ENCODE measurements around the gene COIL. TPM values are rescaled to one million over a fixed set of nuclear protein-coding genes. Genes with fewer than 3 reads are reported as not detected.
"Not testable (repeated sequence)": the region's sequence is repeated elsewhere in the genome, so short reads cannot be mapped to it uniquely, and the experiment has no call there.

The COIL gene
- polyA plus RNA-seq, 3 donors: 3.0 to 6.6 (median 5.3) TPM

DNA sequence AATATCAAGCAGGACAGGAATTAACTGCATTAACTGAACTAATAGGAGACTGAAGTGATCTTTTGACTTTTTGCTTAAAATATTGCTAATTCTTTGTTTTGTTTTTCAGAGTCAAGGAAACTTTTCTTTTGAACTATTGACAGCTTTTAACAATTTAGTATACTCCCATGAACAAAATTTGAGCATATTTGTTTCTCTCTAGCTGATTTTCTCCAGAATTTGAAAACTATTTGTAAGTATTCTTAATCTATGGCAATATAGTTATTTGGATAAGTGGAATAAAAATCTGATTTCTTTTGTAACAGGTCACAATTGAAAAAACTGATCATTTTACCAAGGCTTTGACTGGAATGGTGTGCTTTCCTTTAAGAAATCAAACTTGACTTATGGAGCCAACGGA, 10.1 kb upstream of the COIL start:
- Histone ChIP-seq H3K4me2 (replicated peaks; ENCODE audit: extremely low read depth, low read length, poor library complexity, severe bottlenecking) (no peak overlapping the region), H3K79me2 (ENCODE audit: insufficient read depth, low read length) (no peaks in the 10 kb centered on the region), H3K9ac (ENCODE audit: insufficient read depth, low read length, poor library complexity, severe bottlenecking) (no peak overlapping the region), H4K20me1 (ENCODE audit: insufficient read depth, low read length) (no peaks in the 10 kb centered on the region), H3K4me1 (ENCODE audit: control insufficient read depth in 1 of 2, insufficient read depth in 2 of 2, low read length in 2 of 2) (no peaks in the 10 kb centered on the region), H2AFZ (ENCODE audit: insufficient read depth, low read depth, low read length, poor library complexity, severe bottlenecking) (no peak overlapping the region), H3K4me3 (replicated peaks in 1 of 3; ENCODE audit: low read depth in 2 of 3, low read length in 3 of 3) (no peak overlapping the region), H3K27ac (ENCODE audit: low read depth in 1 of 2, low read length in 2 of 2) (no peak overlapping the region), H3K9me3 (replicated peaks in 1 of 2; ENCODE audit: control insufficient read depth in 1 of 2, insufficient read depth in 1 of 2, low read length in 2 of 2) (peaks cover 0 to 3% of the 10 kb centered on the region in 2 donors), H3K36me3 (replicated peaks in 1 of 2; ENCODE audit: control insufficient read depth in 1 of 2, insufficient read depth in 2 of 2, low read length in 2 of 2) (no peaks in the 10 kb centered on the region), H3K27me3 (ENCODE audit: control insufficient read depth in 2 of 2, insufficient read depth in 2 of 2, low read length in 2 of 2) (no peaks in the 10 kb centered on the region)
- no CpG with 5 or more reads among the region's 1 CpG for WGBS (ENCODE audit: insufficient coverage)
- H3K4me3 Mint-ChIP-seq: no peak overlapping the region
- H3K36me3 Mint-ChIP-seq: no peaks in the 10 kb centered on the region
- peaks cover 0 to 7% (median 0%) of the 10 kb centered on the region in 7 donors for H3K9me3 Mint-ChIP-seq
- no peak for DNase-seq
- no peaks in the 10 kb centered on the region for H3K4me1 Mint-ChIP-seq
- TF ChIP-seq, protein P1, sequence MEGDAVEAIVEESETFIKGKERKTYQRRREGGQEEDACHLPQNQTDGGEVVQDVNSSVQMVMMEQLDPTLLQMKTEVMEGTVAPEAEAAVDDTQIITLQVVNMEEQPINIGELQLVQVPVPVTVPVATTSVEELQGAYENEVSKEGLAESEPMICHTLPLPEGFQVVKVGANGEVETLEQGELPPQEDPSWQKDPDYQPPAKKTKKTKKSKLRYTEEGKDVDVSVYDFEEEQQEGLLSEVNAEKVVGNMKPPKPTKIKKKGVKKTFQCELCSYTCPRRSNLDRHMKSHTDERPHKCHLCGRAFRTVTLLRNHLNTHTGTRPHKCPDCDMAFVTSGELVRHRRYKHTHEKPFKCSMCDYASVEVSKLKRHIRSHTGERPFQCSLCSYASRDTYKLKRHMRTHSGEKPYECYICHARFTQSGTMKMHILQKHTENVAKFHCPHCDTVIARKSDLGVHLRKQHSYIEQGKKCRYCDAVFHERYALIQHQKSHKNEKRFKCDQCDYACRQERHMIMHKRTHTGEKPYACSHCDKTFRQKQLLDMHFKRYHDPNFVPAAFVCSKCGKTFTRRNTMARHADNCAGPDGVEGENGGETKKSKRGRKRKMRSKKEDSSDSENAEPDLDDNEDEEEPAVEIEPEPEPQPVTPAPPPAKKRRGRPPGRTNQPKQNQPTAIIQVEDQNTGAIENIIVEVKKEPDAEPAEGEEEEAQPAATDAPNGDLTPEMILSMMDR (IDR thresholded peaks at IDR 0.05): no peak
- H3K27ac Mint-ChIP-seq: no peak overlapping the region
- H3K27me3 Mint-ChIP-seq (ENCODE audit: low read depth in 3 of 3): peaks cover 0 to 2% (median 0%) of the 10 kb centered on the region in 3 donors
- intact Hi-C loops (cut with micrococcal nuclease): no loop called here

DNA sequence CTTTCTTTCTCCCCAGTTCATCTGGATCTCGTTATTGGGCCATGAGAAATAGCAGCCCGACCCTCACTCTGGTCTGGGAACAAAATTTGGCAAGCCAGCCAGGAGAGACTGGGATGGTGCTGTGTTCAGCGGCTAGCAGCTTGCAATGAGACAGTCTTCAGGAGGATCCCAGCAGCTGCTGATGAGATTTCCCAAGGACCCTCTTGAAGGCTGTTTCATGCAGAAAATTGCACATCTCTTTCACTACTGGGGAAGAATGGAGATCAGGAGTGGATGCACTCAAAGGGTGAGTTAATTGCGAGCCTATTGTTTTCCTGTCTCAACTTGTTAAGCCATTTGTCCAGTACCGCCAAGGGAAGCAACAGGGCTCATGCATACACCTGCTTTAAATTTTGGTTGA, 5.5 kb upstream of the COIL start:
- no peak overlapping the region for H2AFZ ChIP-seq (ENCODE audit: insufficient read depth, low read depth, low read length, poor library complexity, severe bottlenecking)
- 97% methylated on average over 4 of the region's 5 CpGs for WGBS (ENCODE audit: insufficient coverage)
- intact Hi-C loops (cut with micrococcal nuclease): no loop called here

DNA sequence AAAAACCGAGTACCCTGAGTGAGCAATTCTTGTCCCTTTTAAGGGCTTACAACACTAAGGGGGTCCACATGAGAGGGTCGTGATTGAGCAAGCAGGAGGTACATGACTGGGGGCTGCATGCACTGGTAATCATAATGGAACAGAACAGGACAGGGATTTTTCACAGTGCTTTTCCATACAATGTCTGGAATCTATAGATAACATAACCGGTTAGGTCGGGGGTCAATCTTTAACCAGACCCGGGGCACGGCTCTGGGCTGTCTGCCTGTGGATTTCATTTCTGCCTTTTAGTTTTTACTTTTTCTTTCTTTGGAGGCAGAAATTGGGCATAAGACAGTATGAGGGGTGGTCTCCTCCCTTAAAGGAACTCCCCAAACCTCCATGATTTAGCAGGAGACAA, 4.8 kb upstream of the COIL start:
- H3K27me3 ChIP-seq (ENCODE audit: control insufficient read depth in 2 of 2, insufficient read depth in 2 of 2, low read length in 2 of 2); H3K4me1 ChIP-seq (ENCODE audit: control insufficient read depth in 1 of 2, insufficient read depth in 2 of 2, low read length in 2 of 2); H3K4me3 Mint-ChIP-seq; DNase-seq; H3K27ac Mint-ChIP-seq; H3K4me2 ChIP-seq (replicated peaks; ENCODE audit: extremely low read depth, low read length, poor library complexity, severe bottlenecking); H3K27me3 Mint-ChIP-seq (ENCODE audit: low read depth in 3 of 3); H3K36me3 ChIP-seq (replicated peaks in 1 of 2; ENCODE audit: control insufficient read depth in 1 of 2, insufficient read depth in 2 of 2, low read length in 2 of 2); H3K4me1 Mint-ChIP-seq; H3K9me3 Mint-ChIP-seq; H3K9me3 ChIP-seq (replicated peaks in 1 of 2; ENCODE audit: control insufficient read depth in 1 of 2, insufficient read depth in 1 of 2, low read length in 2 of 2); H3K9ac ChIP-seq (ENCODE audit: insufficient read depth, low read length, poor library complexity, severe bottlenecking); H2AFZ ChIP-seq (ENCODE audit: insufficient read depth, low read depth, low read length, poor library complexity, severe bottlenecking); H4K20me1 ChIP-seq (ENCODE audit: insufficient read depth, low read length); intact Hi-C loops (cut with micrococcal nuclease); H3K27ac ChIP-seq (ENCODE audit: low read depth in 1 of 2, low read length in 2 of 2); H3K79me2 ChIP-seq (ENCODE audit: insufficient read depth, low read length); H3K4me3 ChIP-seq (replicated peaks in 1 of 3; ENCODE audit: low read depth in 2 of 3, low read length in 3 of 3); H3K36me3 Mint-ChIP-seq: not testable (repeated sequence)
- 92% methylated on average over 2 of the region's 6 CpGs for WGBS (ENCODE audit: insufficient coverage)

More for the DNA sequence above, 5.5 kb upstream of the COIL start:
- Mint-ChIP-seq H3K4me1 (no peaks in the 10 kb centered on the region), H3K27me3 (ENCODE audit: low read depth in 3 of 3) (peaks cover 1 to 2% (median 2%) of the 10 kb centered on the region in 3 donors), H3K9me3 (peaks cover 0 to 7% (median 0%) of the 10 kb centered on the region in 7 donors), H3K27ac (no peak overlapping the region), H3K36me3 (no peaks in the 10 kb centered on the region), H3K4me3 (no peak overlapping the region)
- Histone ChIP-seq H3K27me3 (ENCODE audit: control insufficient read depth in 2 of 2, insufficient read depth in 2 of 2, low read length in 2 of 2) (no peaks in the 10 kb centered on the region), H3K79me2 (ENCODE audit: insufficient read depth, low read length) (no peaks in the 10 kb centered on the region), H3K4me2 (replicated peaks; ENCODE audit: extremely low read depth, low read length, poor library complexity, severe bottlenecking) (no peak overlapping the region), H3K4me3 (replicated peaks in 1 of 3; ENCODE audit: low read depth in 2 of 3, low read length in 3 of 3) (no peak overlapping the region), H3K36me3 (replicated peaks in 1 of 2; ENCODE audit: control insufficient read depth in 1 of 2, insufficient read depth in 2 of 2, low read length in 2 of 2) (no peaks in the 10 kb centered on the region), H3K9ac (ENCODE audit: insufficient read depth, low read length, poor library complexity, severe bottlenecking) (no peak overlapping the region), H3K4me1 (ENCODE audit: control insufficient read depth in 1 of 2, insufficient read depth in 2 of 2, low read length in 2 of 2) (no peaks in the 10 kb centered on the region), H4K20me1 (ENCODE audit: insufficient read depth, low read length) (no peaks in the 10 kb centered on the region), H3K27ac (ENCODE audit: low read depth in 1 of 2, low read length in 2 of 2) (no peak overlapping the region), H3K9me3 (replicated peaks in 1 of 2; ENCODE audit: control insufficient read depth in 1 of 2, insufficient read depth in 1 of 2, low read length in 2 of 2) (peaks cover 0 to 3% of the 10 kb centered on the region in 2 donors)
- TF ChIP-seq, protein P1 (IDR thresholded peaks at IDR 0.05): no peak
- no peak for DNase-seq
